Kidney epithelial cell (primary cell): ENCODE data around the gene COPB2. TPM values are rescaled to one million over a fixed set of nuclear protein-coding genes. Genes with fewer than 3 reads are reported as not detected.

ENCODE experiments used
- DNase-seq: peaks from one replicate; pipeline ENCODE4 v3.0.0-alpha.2; 2010; ENCODE audit warnings: low read depth
- H3K27me3 ChIP-seq: 2 replicates; pipeline ENCODE4 v1.6.0; 2011; ENCODE audit warnings: low read length; ENCODE audit not compliant: control insufficient read depth, insufficient read depth
- H3K36me3 ChIP-seq: 2 replicates; pipeline ENCODE4 v1.5.1; 2011; ENCODE audit warnings: low read length; ENCODE audit not compliant: control insufficient read depth, insufficient read depth
- H3K4me3 ChIP-seq: 2 replicates; pipeline ENCODE4 v1.5.1; 2011; ENCODE audit warnings: low read depth, mild to moderate bottlenecking, control low read depth, low read length
- CTCF ChIP-seq: IDR thresholded peaks from 2 replicates; pipeline ENCODE4 v1.5.1; 2011; ENCODE audit warnings: mild to moderate bottlenecking, moderate library complexity, low read length, control low read depth, inconsistent platforms; ENCODE audit not compliant: insufficient read depth, poor library complexity, severe bottlenecking
- total RNA-seq: library from RNA; depleted of rRNA; stranded (reverse); fragments of >200 nt; gene quantifications from 2 replicates; pipeline ENCODE4 v1.2.3, GENCODE V29; 2015

Gene COPB2
- total RNA-seq, 1 donor from 2014 or later = 98.1 TPM

GRCh38 chr3:139427283-139428060 is 38.0 kb upstream of the COPB2 start:
- DNase-seq = peak; percentile 63
- no peaks in the 10 kb centered on the region for H3K27me3 ChIP-seq
- no peak overlapping the region for H3K4me3 ChIP-seq
- H3K36me3 ChIP-seq = no peaks in the 10 kb centered on the region
- peak; percentile 67 for TF ChIP-seq CTCF

- H3K4me3 ChIP-seq = no peak overlapping the region
- no peak for DNase-seq
- H3K36me3 ChIP-seq = no peaks in the 10 kb centered on the region
- no peak for TF ChIP-seq CTCF
- H3K27me3 ChIP-seq = no peaks in the 10 kb centered on the region
These were observed 36.4 kb upstream of the COPB2 start for GRCh38 chr3:139425745-139426400.

- H3K27me3 ChIP-seq = no peaks in the 10 kb centered on the region
- no peak overlapping the region for H3K4me3 ChIP-seq
- TF ChIP-seq CTCF = no peak
- no peak for DNase-seq
- no peaks in the 10 kb centered on the region for H3K36me3 ChIP-seq
These were observed 33.8 kb upstream of the COPB2 start for GRCh38 chr3:139423232-139423631.

GRCh38 chr3:139421460-139421859 is 32.0 kb upstream of the COPB2 start:
- no peak for TF ChIP-seq CTCF
- no peaks in the 10 kb centered on the region for H3K36me3 ChIP-seq
- DNase-seq = no peak
- no peaks in the 10 kb centered on the region for H3K27me3 ChIP-seq
- H3K4me3 ChIP-seq = no peak overlapping the region

- H3K27me3 ChIP-seq = no peaks in the 10 kb centered on the region
- no peak for TF ChIP-seq CTCF
- no peak overlapping the region for H3K4me3 ChIP-seq
- no peaks in the 10 kb centered on the region for H3K36me3 ChIP-seq
- DNase-seq = no peak
These were observed 31.6 kb upstream of the COPB2 start for GRCh38 chr3:139421040-139421439.

GRCh38 chr3:139418144-139418543 is 28.7 kb upstream of the COPB2 start:
- H3K36me3 ChIP-seq = no peaks in the 10 kb centered on the region
- TF ChIP-seq CTCF = no peak
- no peak for DNase-seq

More at GRCh38 chr3:139418144-139418543, 28.7 kb upstream of the COPB2 start:
- Histone ChIP-seq H3K27me3 (no peaks in the 10 kb centered on the region), H3K4me3 (no peak overlapping the region)
